Peyer's patch (tissue), 4 donors: ENCODE results near the gene TSKS. TPM values are rescaled to one million over a fixed set of nuclear protein-coding genes. Genes with fewer than 3 reads are reported as not detected.

ENCODE experiments used
- DNase-seq, 3 donors: peaks; one replicate each; pipeline ENCODE4 v3.0.0-alpha.2; 2017 to 2019
- H3K27ac ChIP-seq, 4 donors: fragments of 200-600 bp; sonication (generic); one replicate each; pipeline ENCODE4 v1.5.1; 2016 to 2019
- H3K27me3 ChIP-seq, 2 donors: fragments of 200-600 bp; sonication (generic); one replicate each; pipeline ENCODE4 v1.5.1; 2019
- H3K36me3 ChIP-seq, 3 donors: fragments of 200-600 bp; sonication (generic); one replicate each; pipeline ENCODE4 v1.5.1; 2016 to 2019
- H3K4me1 ChIP-seq, 4 donors: fragments of 200-600 bp; sonication (generic); one replicate each; pipeline ENCODE4 v1.5.1; 2016 to 2019
- H3K4me3 ChIP-seq, 4 donors: fragments of 200-600 bp; sonication (generic); 1 replicate in 3 of 4; 2 replicates in 1 of 4; pipeline ENCODE4 v1.5.1; 2016 to 2019; ENCODE audit warnings: mild to moderate bottlenecking in 1 of 4
- H3K9me3 ChIP-seq, 4 donors: fragments of 200-600 bp; sonication (generic); one replicate each; pipeline ENCODE4 v1.5.1; 2016 to 2019; ENCODE audit warnings: mild to moderate bottlenecking in 1 of 4
- CTCF ChIP-seq, 6 experiments: fragments of 450-650 bp in 4 of 6; fragments of 200-600 bp in 2 of 6; sonication (generic) in 1 of 6; IDR thresholded peaks; one replicate each; pipeline ENCODE4 v1.5.1; 2017 to 2019; ENCODE audit warnings: antibody characterized with exemption in 6 of 6, mild to moderate bottlenecking in 3 of 6, moderate library complexity in 1 of 6
- POLR2A ChIP-seq, 2 donors: fragments of 450-650 bp; IDR thresholded peaks; one replicate each; pipeline ENCODE4 v1.5.1; 2017; ENCODE audit warnings: antibody characterized with exemption in 2 of 2, mild to moderate bottlenecking in 2 of 2, moderate library complexity in 2 of 2
- total RNA-seq, 4 donors: library from RNA; depleted of rRNA; stranded (reverse); fragments of >200 nt; gene quantifications; one replicate each; pipeline ENCODE4 v1.1.0, GENCODE V29; 2016

The TSKS gene
- total RNA-seq, 4 donors from 2014 or later, result not detected

DNA sequence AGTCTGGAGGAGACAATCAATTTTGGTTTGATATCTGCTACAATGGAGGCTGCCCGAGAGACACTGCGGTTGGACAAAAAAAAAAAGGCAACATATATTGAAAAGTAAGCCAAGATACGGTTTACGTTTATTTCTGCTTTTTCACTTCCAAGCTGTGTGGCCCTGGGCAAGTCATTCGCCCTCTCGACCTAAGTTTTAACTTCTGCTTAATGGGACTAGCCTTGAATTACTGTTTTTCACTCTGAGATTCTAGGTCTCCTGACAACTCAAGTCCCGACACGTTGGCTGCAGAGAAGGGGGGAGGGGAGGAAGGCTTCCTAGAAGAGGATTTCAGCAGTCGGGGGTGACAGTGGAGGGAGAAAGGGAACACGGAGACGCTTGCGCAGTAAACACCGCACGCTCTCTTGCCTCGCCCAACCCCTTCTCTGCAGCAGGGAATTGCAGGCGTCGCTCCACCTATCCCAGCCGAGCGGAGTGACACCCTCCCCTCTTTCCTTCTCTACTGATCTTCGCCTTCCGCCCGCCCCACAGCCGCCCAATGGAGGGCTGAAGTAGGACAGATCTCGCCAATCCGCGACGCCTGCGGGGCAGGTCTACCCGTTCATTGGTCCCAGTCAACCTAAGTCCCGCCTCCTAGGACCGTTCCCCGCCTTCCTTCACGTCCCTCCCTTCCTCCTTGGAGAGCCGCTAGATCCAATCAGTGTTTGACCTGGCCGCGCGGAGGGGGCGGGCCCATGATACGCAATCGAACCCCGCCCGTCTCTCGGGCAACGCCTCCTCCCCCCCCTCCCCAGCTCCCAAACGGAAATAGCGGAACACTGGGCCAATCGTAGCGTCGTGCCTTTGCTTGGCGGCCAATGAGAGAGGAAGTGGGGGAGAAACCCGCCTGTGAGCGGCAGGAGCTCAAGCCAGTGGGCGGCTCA, 3.2 kb upstream of the TSKS start:
- Histone ChIP-seq H3K4me1 (peaks cover 5 to 27% (median 6%) of the 10 kb centered on the region in 4 donors), H3K36me3 (no peaks in the 10 kb centered on the region), H3K27ac (peak overlapping the region; percentile 85 to 91 (median 88)), H3K27me3 (no peaks in the 10 kb centered on the region), H3K9me3 (no peaks in the 10 kb centered on the region), H3K4me3 (peak overlapping the region; percentile 71 to 95 (median 81))
- DNase-seq, result peak; percentile 99 to 100 (median 100)
- TF ChIP-seq CTCF (IDR thresholded peaks at IDR 0.05) (peak in 1 of 6 experiments; percentile 19), POLR2A (IDR thresholded peaks at IDR 0.05) (peak; percentile 28 to 82)

DNA sequence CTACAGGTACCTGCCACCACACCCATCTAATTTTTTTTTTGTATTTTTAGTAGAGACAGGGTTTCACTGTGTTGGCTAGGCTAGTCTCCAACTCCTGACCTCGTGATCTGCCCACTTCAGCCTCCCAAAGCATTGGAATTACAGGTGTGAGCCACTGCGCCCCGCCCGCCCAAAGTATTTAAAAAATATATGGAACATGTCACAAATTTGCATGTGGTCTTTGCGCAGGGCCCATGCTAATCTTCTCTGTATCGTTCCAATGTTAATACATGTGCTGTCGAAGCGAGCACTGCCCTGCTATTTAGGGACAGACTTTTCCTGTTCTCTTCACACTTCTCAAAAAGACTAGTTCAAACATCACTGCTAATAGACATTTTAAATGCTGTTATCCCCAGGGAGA, 1.2 kb upstream of the TSKS start:
- DNase-seq, result no peak
- Histone ChIP-seq H3K4me1 (peaks cover 5 to 24% (median 6%) of the 10 kb centered on the region in 4 donors), H3K27ac (no peak overlapping the region), H3K4me3 (no peak overlapping the region), H3K9me3 (no peaks in the 10 kb centered on the region), H3K27me3 (no peaks in the 10 kb centered on the region), H3K36me3 (no peaks in the 10 kb centered on the region)
- TF ChIP-seq CTCF (IDR thresholded peaks at IDR 0.05), result no peak

GRCh38 chr19:49761625-49762311, 1.3 kb downstream of the TSKS start:
- no peak for DNase-seq
- H3K36me3 ChIP-seq, result no peaks in the 10 kb centered on the region
- H3K27ac ChIP-seq, result no peak overlapping the region
- H3K9me3 ChIP-seq, result no peaks in the 10 kb centered on the region
- H3K4me1 ChIP-seq, result peaks cover 0 to 6% (median 2%) of the 10 kb centered on the region in 4 donors
- no peak overlapping the region for H3K4me3 ChIP-seq
- H3K27me3 ChIP-seq, result no peaks in the 10 kb centered on the region
- TF ChIP-seq CTCF (IDR thresholded peaks at IDR 0.05), result no peak
- no peak for TF ChIP-seq POLR2A (IDR thresholded peaks at IDR 0.05)

GRCh38 chr19:49761249-49761624, 1.9 kb downstream of the TSKS start:
- no peak for DNase-seq
- no peak overlapping the region for H3K4me3 ChIP-seq
- H3K36me3 ChIP-seq, result no peaks in the 10 kb centered on the region
- no peak overlapping the region for H3K27ac ChIP-seq
- peaks cover 0 to 6% (median 2%) of the 10 kb centered on the region in 4 donors for H3K4me1 ChIP-seq
- TF ChIP-seq POLR2A (IDR thresholded peaks at IDR 0.05), result no peak
- no peak for TF ChIP-seq CTCF (IDR thresholded peaks at IDR 0.05)
- H3K9me3 ChIP-seq, result no peaks in the 10 kb centered on the region
- no peaks in the 10 kb centered on the region for H3K27me3 ChIP-seq

- H3K4me1 ChIP-seq, result no peaks in the 10 kb centered on the region
Measured at GRCh38 chr19:49758292-49758691, 4.8 kb downstream of the TSKS start.

More at GRCh38 chr19:49758292-49758691, 4.8 kb downstream of the TSKS start:
- DNase-seq, result no peak
- H3K36me3 ChIP-seq, result no peaks in the 10 kb centered on the region
- TF ChIP-seq CTCF (IDR thresholded peaks at IDR 0.05) (no peak), POLR2A (IDR thresholded peaks at IDR 0.05) (no peak)
- no peaks in the 10 kb centered on the region for H3K27me3 ChIP-seq
- no peak overlapping the region for H3K4me3 ChIP-seq
- no peaks in the 10 kb centered on the region for H3K9me3 ChIP-seq
- H3K27ac ChIP-seq, result no peak overlapping the region
